Breast epithelium (tissue), 3 donors: ENCODE results near the gene ASCC3.

Experiments used
- POLR2A ChIP-seq: fragments of 450-650 bp; IDR thresholded peaks from one replicate; pipeline ENCODE4 v1.6.1; 2016; ENCODE audit warnings: antibody characterized with exemption, mild to moderate bottlenecking, moderate library complexity
- TF ChIP-seq, protein P1 (sequence below), 3 donors: fragments of 450-650 bp; IDR thresholded peaks; one replicate each; pipeline ENCODE4 v1.5.1; 2016 to 2017; ENCODE audit warnings: antibody characterized with exemption in 3 of 3, mild to moderate bottlenecking in 3 of 3, moderate library complexity in 3 of 3

DNA sequence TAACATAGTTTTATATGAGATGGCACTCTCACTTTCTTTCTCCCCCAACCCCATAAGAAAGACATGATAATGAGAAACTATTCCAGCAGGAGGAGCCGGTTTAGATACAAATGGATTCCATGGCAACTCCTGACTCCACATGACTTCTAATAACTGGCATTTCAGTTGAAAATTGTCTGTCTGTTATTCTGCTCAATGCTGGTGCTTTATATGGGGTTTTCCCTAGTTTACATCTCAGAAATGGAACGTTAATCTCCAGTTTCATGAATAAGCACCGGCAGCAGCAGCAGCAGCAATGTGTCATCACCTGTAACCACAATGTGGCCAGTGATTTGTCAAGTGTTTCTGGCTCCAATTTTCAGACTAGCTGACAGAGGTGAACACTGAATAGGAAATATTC is 408.5 kb downstream of the ASCC3 start:
- TF ChIP-seq POLR2A: no peak
- TF ChIP-seq, protein P1, sequence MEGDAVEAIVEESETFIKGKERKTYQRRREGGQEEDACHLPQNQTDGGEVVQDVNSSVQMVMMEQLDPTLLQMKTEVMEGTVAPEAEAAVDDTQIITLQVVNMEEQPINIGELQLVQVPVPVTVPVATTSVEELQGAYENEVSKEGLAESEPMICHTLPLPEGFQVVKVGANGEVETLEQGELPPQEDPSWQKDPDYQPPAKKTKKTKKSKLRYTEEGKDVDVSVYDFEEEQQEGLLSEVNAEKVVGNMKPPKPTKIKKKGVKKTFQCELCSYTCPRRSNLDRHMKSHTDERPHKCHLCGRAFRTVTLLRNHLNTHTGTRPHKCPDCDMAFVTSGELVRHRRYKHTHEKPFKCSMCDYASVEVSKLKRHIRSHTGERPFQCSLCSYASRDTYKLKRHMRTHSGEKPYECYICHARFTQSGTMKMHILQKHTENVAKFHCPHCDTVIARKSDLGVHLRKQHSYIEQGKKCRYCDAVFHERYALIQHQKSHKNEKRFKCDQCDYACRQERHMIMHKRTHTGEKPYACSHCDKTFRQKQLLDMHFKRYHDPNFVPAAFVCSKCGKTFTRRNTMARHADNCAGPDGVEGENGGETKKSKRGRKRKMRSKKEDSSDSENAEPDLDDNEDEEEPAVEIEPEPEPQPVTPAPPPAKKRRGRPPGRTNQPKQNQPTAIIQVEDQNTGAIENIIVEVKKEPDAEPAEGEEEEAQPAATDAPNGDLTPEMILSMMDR (IDR thresholded peaks at IDR 0.05): no peak
